Lung microvascular endothelial cell (primary cell): ENCODE results near the gene TEAD1. TPM values are rescaled to one million over a fixed set of nuclear protein-coding genes. Genes with fewer than 3 reads are reported as not detected.

Experiments used
- DNase-seq, 2 donors: peaks; one replicate each; pipeline versions ENCODE4 v3.0.0 to v3.0.0-alpha.2; 2010; ENCODE audit warnings: low read depth in 2 of 2
- total RNA-seq: library from RNA; depleted of rRNA; stranded (reverse); fragments of >200 nt; gene quantifications from 2 replicates; pipeline ENCODE4 v1.2.1, GENCODE V29; 2014

TEAD1 gene
- total RNA-seq, 1 donor from 2014 or later: 22.8 TPM

DNA sequence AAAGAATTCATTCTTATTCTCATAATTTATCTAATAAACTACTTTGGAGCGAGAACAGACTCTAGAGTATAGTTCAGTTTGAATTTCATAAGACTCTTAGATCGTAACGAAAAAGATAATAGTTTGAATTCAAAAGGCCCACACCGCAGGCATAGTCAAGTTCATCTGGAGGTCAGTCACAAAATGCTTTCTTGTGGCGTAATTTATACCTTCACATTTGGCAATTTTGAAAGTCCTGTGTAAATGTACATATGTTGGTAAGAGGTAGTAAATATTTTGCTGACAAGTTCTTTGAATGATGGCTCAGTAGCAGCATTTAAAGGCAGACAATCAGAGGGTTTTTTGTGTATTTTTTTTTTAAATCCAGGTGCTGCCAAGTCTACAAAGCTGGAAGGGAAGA lies 88.1 kb downstream of the TEAD1 start:
- DNase-seq: no peak

DNA sequence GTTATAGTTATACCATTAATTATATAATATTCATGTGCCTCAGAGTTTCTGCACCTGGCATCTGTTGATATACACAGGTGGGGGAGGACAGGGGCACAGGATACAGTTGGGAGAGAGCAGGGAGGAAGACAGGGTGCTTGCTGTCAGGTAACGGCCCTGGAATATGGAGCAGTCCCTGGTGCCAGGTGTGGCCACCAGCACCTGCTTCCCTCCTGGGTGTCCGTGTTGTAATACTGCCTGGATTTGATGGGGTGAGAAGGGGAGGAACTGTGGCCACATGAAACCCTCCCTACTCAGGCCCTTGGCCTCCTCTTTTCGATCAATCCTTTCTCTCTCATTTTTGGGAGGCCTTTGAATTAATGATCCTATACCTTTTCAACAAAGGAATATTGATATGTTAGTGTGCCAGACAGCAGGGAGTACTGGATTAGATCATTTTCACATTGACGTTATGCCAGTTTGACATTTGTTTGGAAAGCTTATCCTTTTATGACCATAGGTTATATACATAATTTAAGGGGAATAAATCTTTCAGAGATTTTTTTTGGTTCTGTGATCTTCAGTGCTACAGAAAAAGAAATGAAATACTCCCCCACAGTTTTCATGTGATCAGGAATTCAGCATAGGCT lies 88.6 kb downstream of the TEAD1 start:
- no peak for DNase-seq

DNA sequence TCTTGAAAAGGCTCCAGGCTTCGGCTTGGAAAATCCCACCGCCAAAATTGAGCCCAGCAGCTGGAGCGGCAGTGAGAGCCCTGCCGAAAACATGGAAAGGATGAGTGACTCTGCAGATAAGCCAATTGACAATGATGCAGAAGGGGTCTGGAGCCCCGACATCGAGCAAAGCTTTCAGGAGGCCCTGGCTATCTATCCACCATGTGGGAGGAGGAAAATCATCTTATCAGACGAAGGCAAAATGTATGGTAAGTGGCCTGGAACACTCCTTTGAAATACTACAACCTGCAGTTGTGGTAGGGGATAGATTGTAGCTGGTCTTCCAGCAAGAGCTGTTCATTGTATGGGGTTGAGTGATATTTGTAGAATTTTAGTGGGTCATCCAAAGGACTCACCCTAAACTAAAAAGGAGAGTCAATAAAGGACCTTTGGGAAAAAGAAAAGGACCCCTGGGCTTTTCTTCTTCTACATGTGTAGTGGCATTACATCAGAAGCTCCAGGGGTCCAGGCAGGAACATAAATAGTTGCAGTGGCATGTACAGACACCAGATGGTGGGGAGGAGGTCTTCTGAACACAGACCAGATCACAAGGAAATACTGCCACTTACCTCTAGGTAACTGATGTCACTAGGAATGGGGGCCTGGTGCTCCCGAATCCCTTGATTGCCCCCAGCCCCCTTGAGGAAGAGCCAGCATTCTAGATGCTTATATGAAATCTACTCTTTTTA lies 90.1 kb downstream of the TEAD1 start:
- DNase-seq: no peak

DNA sequence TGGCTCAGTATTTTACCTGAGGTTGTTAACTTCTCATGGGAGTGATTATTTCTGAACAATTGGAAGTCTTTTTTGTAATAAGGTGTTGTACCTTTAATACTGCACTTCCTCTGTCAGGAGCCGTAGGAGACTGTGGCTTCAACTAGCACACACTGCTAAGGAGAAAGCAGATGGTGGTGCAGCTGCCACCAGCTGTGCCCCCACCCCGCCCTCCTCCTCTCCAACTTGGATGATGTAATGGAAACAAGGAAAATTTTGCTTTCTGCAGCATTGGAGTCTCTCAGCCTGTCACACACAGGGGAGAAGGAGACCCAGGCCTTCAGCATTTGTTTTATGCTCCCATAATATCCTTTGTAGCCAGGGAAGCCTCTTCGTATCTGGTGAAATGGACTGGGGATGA lies 91.2 kb downstream of the TEAD1 start:
- no peak for DNase-seq

DNA sequence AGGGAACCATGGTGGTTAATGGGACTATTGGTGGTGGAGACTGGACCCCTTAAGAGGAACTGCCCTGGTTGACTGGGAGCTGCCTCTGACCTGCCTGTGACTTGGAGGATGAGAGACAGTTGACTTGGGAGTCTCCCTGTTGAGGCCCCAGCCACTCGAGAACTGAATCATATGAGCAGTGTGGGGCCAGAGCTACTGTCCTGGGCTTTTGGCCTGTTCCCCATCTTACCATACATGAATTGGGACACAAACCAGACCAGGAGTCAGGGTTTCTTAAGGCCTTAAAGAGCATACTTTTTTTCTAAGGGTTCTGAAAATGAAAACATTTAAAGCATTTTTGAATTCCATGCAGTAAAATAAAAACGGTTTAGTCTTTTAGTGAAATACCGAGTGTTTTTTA lies 92.8 kb downstream of the TEAD1 start:
- DNase-seq: no peak

DNA sequence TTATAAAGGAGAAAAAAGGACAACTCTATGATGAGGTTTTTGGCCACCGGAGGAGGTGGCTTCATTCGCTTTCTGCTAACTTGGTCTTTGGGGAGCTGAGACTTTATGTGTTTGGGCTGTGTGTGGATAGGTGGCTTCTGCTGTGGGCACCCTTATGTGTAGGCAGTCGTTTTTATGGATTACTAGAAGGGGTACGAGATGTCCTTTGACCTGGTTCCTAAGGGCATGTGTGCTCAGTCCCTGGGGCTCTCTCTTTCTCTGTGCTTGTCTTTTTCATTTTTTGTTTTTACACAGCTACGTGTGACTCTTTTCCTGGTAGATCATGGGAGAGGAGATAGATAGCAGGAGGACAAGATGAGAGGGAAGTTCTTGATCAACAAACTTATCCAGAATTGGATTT lies 93.4 kb downstream of the TEAD1 start:
- no peak for DNase-seq

DNA sequence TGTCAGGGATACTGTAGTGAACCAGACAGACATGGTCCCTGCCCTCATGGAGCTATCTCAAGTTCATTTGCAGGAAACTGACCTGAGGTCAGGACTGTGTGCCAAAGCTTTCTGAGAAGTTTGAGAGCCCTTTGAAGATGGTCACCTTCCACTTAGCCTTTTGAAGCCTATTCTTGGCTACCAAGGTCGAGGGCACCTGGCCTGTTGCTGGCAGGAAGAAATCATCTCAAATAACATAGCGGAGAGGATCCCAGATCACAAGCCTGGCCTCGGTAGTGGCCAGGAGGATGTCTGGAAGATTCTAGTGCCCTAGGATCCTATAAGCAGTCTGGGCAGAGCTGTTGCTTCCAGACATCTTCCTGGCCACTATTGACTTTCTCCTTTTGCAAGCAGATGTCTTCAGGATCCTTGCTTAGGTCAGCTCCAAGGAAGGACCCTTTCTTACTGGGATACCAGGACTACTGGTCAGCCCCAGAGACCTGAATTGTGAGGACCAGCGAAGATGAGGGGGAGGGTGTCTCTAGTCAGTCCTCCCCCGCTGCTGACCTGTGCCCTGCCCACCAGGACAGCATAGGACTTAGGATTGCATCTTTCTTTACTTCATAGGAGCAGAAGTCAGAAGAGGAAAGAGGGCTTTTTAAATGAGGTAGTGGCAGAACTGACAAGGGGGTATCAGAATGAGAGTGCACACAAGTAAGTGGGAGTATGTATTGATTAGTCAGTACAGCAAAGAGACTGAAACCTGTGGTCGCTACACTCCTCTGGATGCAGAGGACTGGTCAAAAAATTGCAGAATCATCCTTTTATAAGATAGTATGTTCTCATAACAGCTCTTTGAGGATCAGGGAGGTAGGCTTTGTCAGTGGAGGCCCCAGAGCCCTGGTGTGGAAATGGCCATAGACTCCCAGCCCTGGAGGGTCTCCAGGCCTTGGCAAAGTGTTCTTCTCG lies 94.8 kb downstream of the TEAD1 start:
- no peak for DNase-seq

DNA sequence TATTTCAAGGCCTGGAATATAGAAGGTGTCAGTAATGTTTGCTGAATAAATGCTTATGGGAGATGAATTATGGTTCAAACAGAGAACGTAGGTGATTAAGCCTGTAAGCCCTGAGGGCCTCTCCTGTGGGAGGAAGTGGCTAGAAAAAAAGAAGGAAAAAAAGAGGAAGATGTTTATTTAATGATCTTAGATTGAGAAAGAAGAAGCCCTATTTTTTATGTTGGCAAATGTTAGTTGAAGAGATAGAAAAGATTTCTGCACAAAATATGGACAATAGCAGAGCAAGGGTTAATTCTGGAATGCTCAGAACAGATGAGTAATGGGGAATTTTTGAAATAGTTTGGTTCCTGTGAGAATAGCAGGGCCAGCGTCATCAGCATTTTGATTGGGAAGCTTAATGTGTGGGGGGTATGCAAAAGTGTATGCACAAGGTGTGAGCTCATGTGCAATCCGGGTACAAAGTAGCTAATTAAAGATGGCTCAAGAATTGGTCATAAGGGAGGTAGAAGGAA lies 95.7 kb downstream of the TEAD1 start:
- DNase-seq: peak; percentile 70 to 81

DNA sequence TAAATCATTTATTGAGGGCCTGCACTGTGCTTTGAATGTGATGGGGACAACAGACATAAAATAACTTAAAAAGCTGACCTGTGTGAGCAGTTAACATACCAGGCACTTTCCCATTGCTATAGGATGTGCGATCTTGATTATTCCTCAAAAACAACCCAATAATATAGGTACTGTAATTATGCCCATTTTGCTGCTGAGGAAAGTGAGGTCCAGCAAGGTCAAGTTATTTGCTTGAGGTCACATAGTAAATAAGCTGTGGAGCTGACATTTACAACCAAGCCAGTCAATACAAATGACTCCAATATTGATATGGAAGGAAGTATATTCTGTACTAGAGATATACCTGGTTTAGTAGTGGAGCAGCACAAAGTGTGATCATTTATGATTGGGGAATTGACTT lies 96.2 kb downstream of the TEAD1 start:
- DNase-seq: no peak

DNA sequence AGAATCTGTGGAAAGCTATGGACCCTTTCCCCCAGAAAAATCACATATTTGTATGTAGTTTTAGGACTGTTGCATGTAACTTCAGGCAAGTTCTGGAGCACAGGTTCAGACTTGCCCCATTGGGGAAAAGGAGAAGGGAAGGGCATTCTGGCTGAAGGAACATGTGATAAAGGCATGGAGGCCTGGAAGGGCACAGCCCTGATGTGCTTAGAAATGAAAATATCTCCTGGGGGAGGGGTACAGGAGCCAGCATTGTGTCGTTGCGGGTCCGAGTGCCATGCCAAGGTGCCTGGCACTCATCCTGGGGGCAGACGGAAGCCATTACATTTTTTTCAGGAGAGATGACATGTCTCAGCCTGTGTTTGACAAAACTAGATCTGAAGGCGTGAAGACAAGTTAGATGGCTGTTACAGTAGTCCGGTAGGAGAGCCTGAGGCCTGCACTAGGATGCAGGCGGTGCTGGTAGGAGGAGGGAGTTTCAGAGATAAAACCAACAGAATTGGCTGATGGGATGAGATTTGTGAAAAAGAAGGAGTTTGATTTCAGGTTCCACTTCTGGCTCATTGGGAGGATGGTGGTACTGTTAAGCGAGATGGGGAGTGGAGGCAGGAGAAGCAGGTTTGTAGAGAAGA lies 96.9 kb downstream of the TEAD1 start:
- no peak for DNase-seq

DNA sequence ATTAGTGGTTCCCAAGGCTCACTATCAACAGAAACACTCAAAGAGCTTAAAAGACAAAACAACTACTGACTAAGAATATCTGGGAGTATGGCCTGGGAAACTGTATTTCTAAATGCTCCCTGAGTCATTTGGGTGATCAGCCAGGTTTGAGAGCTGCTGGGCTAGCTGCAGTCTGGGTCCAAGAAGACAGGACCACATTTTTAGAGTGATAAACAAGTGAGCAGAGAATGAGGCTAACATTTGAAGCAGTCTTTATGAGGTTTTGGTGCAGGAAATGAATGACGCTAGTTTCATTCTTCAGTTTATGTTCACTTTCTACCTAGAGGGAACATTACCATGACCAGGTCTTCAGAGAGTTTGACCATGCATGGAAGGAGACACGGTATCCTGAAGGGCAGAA lies 97.7 kb downstream of the TEAD1 start:
- DNase-seq: peak in 1 of 2 donors; percentile 38

DNA sequence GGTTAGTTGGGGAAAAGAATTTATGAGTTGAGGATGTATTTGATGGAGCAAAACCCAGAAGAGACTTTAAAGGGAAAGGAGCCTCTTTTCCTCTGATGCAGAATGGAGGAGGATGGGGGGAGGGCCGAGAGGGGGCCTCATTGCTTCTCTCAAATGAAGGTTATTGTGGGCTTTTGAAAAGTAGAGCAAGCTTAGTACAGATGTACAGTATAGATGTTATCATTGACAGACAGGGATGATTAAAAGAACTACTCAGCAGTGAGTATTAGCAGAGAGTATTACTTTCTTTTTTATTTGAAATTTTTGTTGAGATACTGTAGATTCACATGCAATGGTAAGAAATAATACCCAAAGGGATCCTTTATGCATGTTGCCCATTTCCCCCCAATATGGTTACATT lies 98.1 kb downstream of the TEAD1 start:
- no peak for DNase-seq

DNA sequence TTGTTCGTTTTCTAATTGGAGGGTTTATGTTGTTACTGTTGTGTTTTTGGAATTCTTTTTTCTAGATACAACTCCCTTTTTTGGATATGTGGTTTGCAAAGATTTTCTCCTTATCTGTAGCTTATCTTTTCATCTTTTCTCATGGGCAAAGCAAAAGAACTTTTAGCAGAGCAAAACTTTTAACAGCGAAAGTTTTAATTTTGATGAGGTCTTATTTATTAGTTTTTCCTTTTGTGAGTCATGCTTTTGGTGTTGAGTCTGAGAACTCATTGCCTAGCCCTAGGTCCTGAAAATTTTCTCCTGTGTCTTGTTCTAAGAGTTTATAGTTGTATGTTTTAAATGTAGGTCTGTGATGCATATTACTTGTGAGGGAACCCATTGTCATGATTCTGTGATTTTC lies 99.4 kb downstream of the TEAD1 start:
- DNase-seq: no peak

DNA sequence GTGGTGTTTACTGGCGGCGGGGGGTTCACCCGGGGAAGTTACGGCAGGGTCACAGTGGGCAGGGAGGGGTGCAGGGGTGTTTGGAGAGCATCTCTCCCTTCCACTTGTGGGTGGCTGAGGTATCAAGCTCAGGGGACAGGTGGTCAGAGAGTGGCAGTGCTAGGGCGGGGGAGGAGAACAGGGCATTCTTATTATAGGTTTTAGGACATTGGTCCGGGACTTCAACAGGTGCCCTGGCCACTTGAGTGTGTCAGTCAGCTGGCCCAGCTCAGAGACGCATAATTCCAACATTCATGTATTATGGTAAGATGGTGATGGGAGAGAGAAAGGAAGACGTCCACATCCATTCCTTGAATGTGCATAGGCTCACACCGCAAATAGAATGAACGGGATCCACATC lies 101.7 kb downstream of the TEAD1 start:
- no peak for DNase-seq

DNA sequence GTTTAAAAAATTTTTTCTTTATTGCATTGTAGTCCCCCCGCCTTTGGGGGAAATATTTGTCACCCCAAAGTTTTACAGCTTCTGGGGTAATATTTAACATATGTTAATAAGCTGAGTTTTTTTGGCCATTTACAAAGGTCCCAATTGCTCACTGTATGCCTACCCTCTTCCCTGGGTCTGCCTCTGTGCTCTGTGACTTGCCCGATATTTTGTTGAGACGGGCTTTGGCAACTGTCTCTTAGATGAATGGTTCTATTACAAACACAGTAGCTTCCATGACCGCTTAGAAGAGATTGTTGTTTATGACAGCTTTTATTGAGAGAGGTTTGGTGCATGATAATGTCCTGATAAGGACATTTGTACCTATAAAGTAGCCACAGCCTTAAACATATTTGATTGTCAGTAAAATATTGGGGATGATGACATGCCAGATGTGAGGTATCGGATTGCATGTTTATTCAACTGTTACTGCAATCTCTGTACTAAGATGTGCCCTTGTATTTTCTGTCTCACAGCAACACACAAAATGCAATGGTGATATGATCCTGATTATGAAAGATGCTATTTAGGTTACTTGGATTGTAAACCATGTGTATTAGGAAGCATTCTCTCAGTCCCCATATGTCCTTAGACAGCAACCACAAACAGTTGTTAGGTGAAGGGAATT lies 103.1 kb downstream of the TEAD1 start:
- no peak for DNase-seq

DNA sequence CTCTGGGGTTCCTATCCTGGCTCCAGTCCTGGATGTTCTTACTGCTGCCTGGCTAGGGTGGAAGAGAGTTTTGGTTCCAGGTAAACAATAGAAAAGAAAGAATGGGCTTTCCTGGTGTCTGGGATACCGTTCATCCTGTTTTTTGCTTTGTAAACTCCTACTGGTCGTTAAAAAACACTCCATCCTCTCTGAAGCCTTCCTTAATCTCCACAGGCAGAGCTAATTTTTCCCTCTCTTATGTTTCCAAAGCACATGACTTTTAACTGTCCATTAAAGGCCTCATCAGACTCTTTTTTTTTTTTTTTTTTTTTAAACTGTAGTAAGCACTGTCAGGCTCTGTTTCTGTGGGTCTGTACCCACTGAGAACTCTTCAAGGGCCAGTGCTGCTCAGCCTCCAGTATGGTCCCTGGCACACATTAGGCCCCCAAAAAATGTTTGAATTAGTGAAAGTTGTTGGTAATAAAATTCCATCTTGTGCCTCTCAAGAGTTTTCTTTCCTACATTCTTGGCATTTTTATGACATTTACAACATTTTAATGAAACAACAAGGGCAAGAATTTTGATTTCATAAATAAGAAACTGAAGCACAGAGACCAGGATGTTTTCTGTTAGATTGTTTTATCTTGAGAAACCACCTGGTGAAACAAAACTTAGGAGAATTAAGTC lies 104.2 kb downstream of the TEAD1 start:
- peak in 1 of 2 donors; percentile 25 for DNase-seq

DNA sequence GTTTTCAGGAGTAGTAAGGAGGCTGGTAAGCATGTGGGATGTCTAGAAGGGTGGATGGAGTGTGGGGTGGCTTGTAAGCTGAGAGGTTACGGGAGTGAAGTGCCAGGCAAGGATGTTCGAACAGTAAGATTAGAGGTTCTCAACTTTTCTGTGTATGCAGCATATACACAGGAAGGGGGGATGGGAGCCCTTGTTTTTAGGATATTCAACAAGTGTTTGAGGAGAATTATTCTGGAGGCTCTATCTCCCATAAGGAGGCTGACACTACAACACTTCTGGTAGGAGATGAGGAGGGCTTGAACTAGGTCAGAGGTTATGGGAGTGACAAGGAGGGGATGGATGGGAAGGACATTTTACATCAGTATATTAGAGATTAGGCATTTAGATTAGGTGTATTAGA lies 109.5 kb downstream of the TEAD1 start:
- DNase-seq: no peak

DNA sequence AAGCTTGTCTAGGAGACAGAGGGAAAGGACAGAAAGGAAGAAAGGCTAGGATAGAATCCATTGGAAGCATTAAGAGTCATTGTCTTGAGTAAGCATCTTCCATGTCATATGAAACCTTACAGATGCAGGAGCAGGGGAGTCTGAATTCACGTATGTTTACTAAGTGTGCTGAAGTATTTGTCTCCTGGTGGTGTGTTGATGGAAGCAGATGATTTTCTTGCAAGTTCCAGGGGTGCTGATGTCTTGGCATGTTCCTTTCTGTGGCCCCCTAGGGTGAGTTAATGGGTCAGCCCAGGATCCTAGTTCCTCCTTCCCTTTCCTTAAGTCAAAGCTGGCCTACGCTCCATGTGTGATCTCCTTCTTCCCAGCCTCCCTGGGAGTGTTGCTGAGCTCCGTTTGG lies 110.2 kb downstream of the TEAD1 start:
- DNase-seq: no peak

DNA sequence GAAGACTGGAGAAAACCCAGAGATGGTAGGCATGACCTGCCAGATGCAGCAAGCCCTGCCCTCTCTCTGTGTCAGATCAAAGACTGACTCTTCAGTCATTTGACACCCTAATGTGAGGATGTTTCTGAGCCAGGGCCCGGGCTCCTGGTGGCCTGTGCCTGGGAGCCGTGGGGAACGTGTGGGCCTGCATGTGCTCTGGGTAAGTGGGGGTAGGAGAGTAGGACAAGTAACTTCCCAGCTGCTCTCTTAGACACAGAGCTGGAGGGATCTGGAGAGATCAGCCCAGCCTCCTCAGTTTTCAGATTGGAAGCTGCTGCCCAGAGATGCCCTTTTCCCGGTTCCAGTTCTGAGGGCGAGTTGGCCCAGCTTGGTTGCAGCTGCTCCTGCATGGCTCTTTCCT lies 110.8 kb downstream of the TEAD1 start:
- DNase-seq: no peak

DNA sequence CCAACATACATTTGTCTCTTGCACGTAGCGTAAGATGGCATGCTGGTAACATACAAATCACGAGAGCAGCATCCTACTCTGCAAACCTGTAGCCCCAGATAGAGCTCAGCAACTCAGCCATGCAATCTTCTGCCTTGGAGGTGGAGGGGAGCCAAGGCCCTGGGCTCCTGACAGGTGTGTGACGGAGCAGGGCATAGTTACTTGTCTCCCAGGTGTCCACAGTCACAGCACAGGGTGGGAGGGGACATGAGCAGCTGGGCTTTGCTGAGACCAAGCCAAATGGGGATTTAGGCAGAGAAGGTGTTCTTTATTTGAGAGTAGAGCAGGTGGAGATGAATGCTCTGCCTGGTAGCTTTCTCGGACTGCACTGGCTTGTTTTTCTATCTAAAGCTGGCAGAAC lies 111.7 kb downstream of the TEAD1 start:
- no peak for DNase-seq

DNA sequence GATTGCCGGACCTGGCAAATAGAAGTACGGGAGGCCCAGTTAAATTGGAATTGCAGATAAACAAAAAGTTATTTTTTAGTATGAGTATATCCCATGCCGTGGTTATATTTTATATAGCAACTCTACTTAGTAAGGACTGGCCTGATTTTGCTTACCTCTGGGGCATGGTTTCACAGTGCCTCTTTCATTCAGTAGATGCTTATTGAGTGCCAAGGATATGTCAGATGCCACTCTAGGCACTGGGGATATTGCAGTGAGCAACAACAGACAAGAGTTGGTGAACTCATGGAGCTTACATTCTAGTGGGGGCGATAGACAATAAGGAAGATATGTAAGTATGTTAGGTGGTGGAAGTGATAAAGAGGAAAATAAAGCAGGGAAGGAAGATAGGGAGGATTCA lies 112.2 kb downstream of the TEAD1 start:
- DNase-seq: no peak
